RWPE1 (cell line): ENCODE results near the gene DEFB131B.

Experiments used
- CTCF ChIA-PET: fragments of 350-600 bp; sonication (Branson Sonifier 250); formaldehyde crosslinking; extraction: SDS; loops from one replicate; lab custom pipeline; 2021; lab: Yijun Ruan, JAX
- POLR2A ChIA-PET: fragments of 400-600 bp; formaldehyde crosslinking; extraction: SDS; loops from one replicate; lab custom pipeline; 2020; ENCODE audit warnings: antibody characterized with exemption; ENCODE audit not compliant: low non-redundant PET; lab: Yijun Ruan, JAX
- DNase-seq: peaks from one replicate; pipeline ENCODE4 v3.0.0; 2012; ENCODE audit warnings: low spot score
- H3K27ac ChIP-seq: fragments of 450-650 bp; 2 replicates; pipeline ENCODE4 v1.5.1; 2017
- CTCF ChIP-seq: fragments of 450-650 bp; conservative IDR thresholded peaks from 2 replicates; pipeline ENCODE4 v1.5.1; 2017; ENCODE audit warnings: low read depth, mild to moderate bottlenecking

Gene DEFB131B

GRCh38 chr11:71930556-71931244, 52.4 kb downstream of the DEFB131B start:
- POLR2A ChIA-PET: no interaction called here

GRCh38 chr11:71931245-71931602, 53.0 kb downstream of the DEFB131B start:
- no peak for TF ChIP-seq CTCF
- ChIA-PET CTCF (no interaction called here), POLR2A (no interaction called here)
- H3K27ac ChIP-seq: no peak overlapping the region
- no peak for DNase-seq

More at GRCh38 chr11:71930556-71931244, 52.4 kb downstream of the DEFB131B start:
- H3K27ac ChIP-seq: no peak overlapping the region
- no peak for TF ChIP-seq CTCF
- CTCF ChIA-PET: no interaction called here
- DNase-seq: no peak

- DNase-seq: no peak
- POLR2A ChIA-PET: no interaction called here
- TF ChIP-seq CTCF: no peak
- no peak overlapping the region for H3K27ac ChIP-seq
- CTCF ChIA-PET: no interaction called here
Measured at GRCh38 chr11:71933141-71933933, 55.1 kb downstream of the DEFB131B start.
